Measurements from ENCODE around the gene ANKRD40.

Gene ANKRD40

DNA sequence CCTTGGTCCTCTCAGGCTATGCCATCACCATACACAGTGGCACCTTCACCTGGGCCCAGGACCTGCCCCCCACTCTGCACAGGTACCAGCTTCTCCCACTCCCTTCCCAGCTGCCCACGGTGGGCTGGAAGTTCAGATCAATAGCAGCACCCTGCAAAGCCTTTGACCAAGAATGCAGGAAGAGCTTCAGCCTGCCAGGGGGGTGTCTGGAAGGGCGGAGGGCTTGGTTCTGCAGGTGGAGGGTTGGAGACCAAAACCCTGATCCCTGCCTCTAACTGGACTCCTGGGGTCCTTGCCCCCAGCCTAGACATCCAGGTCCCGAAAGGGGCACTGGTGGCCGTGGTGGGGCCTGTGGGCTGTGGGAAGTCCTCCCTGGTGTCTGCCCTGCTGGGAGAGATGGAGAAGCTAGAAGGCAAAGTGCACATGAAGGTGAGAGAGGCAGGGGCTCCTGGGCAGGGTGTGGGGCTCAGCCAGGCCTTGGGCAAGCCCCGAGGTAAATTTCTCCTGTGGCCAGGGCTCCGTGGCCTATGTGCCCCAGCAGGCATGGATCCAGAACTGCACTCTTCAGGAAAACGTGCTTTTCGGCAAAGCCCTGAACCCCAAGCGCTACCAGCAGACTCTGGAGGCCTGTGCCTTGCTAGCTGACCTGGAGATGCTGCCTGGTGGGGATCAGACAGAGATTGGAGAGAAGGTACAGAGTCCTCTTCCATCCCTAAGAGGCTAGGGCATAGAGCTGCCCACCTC lies 38.7 kb downstream of the ANKRD40 start:
- no peak for DNase-seq (ENCODE audit: low read depth)

DNA sequence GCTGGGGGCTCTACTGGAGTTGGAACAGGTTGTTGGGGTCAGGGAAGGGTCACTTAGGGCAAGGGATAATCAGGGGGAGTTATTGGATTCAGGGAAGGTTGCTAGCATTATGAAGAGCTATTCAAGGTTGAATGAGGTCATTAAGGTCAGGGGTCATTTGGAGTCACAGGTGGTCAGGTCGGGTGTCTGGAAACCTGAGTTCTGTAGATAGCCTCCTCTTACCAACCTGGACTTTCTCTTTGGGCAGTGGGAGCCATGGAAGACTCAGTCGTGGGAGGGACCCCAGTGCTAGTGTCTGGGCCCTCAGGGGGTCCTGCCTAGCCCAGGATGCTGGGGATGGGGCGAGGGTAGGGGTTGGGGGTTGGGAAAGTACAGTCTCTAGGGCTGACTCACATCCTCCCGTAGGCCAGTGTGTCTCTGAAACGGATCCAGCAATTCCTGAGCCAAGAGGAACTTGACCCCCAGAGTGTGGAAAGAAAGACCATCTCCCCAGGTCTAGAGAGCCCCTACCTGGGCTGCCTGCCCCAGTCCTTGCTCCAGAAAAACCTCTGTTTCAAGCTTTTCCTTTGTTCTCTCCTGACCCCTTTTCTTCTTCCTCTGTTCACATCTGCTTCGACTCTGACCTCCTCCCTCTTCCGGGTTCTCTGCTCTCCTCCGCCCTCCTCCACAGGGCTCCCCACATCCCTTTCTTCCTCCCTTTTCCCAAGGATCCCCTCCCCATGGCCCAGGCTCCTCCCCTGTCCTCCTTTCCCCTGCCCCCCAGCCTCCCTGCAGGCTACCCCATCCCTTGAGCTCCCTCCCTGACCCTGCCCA lies 39.5 kb downstream of the ANKRD40 start:
- peak; percentile 57 for DNase-seq (ENCODE audit: low read depth)

DNA sequence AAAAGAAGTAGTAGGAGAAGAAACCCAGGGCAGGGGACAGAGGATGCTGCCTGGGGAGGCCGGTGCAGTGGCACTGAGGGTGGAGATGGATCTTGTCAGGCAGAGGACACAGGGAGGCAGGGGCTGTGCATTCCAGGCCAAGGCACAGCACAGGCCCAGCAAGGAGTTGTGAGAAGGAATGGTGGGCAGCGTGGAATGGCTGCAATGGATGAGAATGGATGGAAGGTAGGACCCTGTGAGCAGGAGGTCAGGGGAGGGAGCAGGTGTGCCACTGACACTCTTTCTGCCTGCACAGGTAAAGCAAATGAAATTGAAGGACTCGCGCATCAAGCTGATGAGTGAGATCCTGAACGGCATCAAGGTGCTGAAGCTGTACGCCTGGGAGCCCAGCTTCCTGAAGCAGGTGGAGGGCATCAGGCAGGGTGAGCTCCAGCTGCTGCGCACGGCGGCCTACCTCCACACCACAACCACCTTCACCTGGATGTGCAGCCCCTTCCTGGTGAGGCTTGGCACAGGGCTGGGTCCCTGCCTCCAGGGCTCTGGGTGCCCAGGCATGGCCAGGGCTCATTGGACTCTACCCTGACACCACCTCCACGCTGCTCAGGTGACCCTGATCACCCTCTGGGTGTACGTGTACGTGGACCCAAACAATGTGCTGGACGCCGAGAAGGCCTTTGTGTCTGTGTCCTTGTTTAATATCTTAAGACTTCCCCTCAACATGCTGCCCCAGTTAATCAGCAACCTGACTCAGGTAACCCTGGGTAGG lies 40.3 kb downstream of the ANKRD40 start:
- DNase-seq (ENCODE audit: low read depth) = no peak

DNA sequence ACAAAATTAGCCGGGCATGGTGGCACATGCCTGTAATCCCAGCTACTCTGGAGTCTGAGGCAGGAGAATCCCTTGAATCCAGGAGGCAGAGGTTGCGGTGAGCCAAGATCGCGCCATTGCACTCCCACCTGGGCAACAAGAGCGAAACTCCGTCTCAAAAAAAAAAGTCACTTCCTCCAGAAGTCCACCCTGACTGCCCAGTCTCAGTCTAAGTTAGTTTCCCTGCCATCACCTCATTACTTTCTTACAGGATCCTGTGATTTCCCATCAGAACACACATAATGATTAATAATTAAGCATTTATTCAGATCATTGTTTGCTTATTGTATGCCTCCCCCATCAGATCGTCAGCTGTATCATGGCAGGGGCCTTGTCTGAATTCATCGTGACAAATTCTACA lies 41.4 kb downstream of the ANKRD40 start:
- no peak for DNase-seq (ENCODE audit: low read depth)

DNA sequence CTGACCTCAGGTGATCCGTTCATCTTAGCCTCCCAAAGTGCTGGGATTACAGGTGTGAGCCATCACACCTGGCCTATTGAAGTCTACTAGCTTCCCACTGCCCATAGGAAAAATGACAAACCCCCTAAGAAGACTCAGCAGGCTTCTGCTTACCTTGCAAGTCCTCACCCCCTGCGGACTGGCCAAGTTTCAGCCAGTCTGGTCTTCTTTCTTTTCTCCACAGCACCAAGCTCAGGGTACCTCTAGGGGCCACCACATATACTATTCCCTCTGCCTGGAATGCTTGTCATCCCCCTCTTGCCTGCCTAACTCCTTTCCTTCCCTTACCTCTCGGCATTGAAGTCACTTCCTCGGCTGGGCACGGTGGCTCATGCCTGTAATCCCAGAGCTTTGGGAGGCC lies 41.9 kb downstream of the ANKRD40 start:
- no peak for DNase-seq (ENCODE audit: low read depth)

DNA sequence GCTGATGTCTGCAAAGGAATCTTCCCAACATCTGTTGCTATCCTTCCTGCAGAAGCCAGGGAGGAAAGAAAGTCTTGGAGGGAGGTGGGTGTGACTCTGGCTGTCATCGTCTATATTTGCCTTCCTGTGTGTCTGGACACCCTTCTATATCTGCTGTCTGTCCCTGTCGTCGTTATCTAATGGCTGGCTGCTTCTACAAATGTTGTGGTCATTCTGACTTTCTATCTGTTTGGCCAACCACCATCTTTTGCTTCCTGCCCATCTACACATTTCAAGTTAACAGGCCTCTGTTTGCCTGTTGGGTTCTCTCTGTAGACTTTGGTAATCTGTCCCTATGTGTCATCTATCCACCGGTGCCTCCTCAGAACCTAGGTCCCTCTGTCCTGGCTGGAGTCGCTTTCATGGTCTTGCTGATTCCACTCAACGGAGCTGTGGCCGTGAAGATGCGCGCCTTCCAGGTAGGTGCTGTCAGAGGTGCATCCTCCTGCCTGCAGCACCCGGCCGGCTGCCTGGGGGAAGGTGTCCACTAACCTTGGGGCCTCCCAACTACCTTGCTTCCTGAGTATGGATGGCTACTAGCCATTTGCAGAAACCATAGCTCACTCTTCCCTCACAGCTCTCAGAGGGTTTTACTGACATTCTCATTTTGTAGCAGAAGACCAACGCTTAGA lies 42.8 kb downstream of the ANKRD40 start:
- no peak for DNase-seq (ENCODE audit: low read depth)

DNA sequence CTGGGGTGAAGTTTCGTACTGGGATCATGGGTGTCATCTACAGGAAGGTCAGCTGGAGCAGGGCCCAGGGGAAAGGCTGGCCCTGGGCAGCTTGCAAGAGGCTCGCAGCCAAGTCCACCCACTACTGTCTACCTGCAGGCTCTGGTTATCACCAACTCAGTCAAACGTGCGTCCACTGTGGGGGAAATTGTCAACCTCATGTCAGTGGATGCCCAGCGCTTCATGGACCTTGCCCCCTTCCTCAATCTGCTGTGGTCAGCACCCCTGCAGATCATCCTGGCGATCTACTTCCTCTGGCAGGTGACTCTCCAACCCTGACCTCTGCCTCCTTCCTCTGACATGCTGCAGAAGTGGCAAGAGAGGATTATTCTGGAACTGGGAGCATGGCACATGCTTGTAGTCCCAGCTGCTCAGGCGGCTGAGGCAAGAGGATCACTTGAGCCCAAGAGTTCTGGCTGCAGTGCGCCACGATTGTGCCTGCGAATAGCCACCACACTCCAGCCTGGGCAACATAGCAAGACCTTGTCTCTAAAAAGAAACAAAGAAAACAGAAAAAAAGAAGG lies 43.8 kb downstream of the ANKRD40 start:
- DNase-seq (ENCODE audit: low read depth) = no peak

DNA sequence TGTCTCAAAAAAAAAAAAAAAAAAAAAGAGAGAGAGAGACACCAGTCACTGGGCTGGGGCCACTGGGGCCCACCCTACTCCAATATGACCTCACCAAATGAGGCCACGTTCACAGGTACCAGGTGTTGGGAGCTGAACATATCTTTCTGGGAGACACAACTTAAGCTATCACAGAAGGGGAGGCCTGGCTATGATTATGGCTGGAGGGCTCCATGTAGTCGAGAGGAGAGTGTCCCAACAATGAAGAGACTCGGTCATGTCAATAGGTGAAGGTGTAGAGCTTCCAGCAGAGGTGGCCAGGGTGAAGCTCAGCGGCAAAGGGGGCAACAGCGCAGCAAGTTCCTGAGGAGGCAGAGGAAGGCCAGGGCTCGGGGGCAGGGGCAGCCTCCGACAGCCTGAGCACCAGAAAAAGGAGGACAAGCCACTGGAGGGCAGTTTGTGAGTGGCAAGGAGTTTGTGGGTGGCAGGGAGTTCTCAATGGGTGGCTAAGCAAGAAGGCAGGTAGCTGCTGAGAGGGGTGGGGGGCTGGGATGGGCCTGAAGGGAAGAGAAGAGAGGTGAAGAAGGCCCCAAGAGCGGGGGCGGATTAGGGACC lies 45.0 kb downstream of the ANKRD40 start:
- DNase-seq (ENCODE audit: low read depth) = no peak

DNA sequence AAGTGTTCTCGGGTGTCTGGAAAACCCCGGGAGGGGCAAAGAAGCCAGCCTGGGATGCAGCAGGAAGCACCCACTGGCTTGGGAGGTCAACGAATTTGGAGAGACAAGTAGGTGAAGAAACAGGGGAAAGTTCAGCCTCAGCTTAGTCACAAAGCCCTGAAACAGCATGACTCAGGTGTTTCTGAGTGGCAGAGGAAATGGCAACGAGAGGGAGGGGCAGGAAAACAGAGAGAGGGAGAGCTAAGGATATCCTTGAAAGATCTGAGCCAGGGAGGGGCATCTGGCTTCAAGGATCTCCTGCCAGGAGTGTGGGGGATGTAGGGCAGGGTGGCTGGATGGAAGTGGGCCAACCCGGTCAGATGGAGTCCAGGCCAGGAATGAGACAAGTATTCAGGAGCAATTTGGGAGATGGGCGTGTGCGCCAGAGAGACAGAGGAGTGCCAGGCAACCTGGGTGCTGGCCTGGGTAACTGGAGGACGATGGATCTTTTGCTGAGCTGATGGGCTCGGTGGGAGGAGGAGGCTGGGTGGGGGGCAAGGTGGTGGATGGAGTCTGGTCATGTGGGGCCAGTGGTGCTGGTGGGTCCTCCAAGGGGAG lies 45.8 kb downstream of the ANKRD40 start:
- peak; percentile 94 for DNase-seq (ENCODE audit: low read depth)

DNA sequence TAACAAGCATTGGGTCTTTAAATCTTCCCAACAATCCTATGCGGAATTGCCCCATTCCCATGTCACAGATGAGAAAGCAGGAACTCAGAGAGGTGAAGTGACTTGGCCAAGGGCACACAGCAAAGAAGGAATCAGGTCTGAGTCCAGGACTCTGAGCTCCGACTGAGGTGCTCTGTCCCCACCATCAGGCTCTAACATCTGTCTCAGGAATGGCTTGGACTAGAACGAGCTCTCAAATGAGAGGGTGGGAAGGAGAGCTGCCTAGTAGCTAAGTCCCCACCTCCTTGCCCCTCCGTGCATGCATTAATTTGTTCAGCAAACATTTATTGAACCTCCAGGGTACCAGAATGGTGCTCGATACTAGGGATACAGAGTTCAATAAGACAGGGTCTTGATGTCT lies 46.4 kb downstream of the ANKRD40 start:
- DNase-seq (ENCODE audit: low read depth) = no peak

DNA sequence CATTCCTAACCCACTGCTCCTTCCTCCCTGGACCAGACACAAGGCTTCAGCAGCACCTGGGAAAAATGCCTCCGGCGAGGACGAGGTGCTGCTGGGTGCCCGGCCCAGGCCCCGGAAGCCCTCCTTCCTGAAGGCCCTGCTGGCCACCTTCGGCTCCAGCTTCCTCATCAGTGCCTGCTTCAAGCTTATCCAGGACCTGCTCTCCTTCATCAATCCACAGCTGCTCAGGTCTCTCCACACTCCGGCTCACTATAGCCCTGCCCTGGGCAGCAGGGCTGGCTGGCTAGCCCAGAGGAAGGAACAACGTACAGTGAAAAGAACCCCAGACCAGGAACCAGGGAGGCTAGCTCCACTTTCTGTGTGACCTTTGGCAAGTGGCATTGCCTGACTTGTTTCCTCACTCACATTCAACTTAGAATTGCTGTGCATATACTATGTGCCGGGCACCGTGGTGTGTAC lies 46.8 kb downstream of the ANKRD40 start:
- DNase-seq (ENCODE audit: low read depth) = no peak

DNA sequence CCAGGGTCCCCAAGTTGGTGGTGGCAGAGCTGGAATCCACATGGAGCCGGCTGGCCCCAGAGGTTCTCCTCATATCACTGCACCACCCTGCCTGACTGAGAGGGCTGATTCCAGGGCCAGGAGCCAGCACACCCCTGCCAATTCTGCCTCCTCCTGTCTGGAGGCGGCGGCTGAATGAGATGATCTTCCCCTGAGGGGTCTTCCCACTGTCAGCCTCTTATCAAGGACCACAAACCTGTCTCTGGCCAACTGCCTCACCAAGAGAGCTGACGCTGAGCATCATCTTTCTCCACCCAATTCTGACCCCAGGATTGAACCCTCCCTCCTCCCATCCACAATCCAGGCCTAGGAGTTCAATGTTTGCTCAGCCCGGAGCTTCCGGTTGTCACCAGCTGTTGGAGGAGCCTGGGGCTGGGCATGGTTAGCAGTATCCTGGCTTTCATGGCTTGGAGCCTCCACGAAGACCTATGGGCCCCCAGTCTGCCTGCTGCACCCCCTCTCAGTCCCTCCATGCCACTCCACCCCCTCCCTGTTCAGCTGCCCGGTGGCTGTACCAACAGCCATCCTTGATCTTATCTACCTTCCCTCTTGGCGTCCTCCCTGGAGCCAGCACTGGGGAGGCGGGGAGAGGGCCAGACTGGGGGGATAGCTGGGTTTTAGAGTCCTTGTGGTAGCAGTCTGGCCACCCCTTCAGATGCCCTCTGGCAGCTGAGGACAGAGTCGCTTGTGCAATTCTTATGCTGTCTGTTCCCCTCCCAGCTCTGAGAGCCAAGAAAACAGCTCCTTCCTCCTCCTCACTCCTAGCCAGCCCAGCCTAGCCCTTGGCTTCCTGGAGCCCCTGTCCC lies 47.5 kb downstream of the ANKRD40 start:
- DNase-seq (ENCODE audit: low read depth) = peak; percentile 35

DNA sequence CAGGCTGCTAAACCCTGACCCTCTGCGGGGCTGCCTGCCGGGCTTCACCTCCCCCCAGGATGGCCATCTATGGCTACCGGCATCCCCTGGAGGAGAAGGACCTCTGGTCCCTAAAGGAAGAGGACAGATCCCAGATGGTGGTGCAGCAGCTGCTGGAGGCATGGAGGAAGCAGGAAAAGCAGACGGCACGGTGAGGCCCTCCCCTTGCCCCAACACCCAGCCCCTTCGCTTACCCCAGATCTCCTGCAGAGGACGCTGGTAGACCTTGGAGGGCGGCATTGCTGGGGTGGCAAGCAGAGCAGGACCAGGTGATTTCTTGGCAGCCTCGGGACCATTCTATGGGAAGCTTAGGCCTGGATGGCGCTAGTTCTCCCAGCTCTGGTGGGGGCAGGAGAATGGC lies 48.5 kb downstream of the ANKRD40 start:
- no peak for DNase-seq (ENCODE audit: low read depth)

DNA sequence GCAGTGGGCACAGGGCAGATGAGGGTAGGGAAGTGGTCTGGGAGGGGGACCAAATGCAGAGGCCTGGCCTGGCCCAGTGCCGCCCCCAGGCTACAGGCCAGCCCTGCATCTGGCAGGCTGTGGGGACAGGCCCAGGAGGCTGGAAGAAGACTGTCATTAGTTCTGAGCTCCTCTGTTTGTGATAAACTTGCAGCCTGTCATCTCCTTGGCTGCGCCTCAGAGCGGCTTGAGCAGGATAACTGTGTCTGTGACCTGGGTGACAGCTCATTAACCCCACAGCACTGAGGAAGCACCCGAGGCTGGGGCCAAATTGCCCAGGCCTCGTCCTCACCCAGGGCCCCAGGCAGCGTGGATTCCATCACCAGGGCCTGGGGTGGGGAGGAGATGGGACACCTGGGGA lies 49.1 kb downstream of the ANKRD40 start:
- no peak for DNase-seq (ENCODE audit: low read depth)

DNA sequence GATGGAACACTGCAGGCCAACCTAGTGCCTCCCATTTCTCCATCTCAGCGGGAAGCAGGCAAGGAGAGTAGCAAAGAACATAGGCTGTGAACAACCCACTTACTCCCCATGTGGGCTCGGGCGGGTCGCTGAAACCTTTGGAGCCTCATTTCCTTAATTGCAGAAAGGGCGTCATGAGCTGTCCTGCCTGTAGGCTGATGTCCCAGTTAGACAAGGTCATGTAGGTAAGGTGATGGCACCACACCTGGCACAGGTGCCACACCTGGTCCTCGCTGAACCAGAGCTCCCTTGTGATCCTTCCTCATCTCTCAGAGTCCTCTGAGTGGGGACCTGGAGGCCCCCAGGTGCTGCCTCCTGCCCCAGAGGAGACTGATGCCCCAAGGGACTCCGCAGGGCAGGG lies 50.1 kb downstream of the ANKRD40 start:
- no peak for DNase-seq (ENCODE audit: low read depth)

DNA sequence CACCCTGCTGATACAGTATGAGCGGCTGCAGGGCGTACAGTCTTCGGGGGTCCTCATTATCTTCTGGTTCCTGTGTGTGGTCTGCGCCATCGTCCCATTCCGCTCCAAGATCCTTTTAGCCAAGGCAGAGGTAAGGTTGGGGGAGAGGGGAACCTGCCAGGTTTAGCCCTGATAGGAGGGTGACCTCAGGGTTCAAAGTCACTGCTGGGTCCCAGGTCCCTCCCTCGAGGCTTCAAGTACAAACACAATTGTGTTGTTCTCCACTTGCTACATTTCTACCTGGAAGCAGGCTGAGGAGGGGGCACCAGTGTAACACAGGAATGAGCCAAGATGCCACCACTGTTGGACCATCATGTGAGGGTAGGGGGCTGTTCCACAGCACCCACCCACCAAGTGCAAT lies 50.7 kb downstream of the ANKRD40 start:
- DNase-seq (ENCODE audit: low read depth) = no peak

DNA sequence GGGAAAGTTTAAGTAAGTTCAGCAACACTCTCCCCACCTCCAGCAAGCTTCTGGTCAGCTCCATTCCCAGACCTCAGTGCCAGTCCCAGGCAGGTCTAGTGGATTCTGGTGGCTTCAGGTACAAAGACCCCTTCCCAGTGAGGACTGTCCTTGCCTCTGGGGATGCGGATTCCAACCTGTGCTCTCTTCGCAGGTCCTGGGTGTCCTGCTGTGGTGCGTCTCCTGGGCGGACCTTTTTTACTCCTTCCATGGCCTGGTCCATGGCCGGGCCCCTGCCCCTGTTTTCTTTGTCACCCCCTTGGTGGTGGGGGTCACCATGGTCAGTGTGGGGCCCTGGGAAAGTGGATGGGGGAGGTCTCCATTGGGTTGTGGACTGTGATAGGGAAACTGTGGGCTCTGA lies 51.2 kb downstream of the ANKRD40 start:
- no peak for DNase-seq (ENCODE audit: low read depth)

DNA sequence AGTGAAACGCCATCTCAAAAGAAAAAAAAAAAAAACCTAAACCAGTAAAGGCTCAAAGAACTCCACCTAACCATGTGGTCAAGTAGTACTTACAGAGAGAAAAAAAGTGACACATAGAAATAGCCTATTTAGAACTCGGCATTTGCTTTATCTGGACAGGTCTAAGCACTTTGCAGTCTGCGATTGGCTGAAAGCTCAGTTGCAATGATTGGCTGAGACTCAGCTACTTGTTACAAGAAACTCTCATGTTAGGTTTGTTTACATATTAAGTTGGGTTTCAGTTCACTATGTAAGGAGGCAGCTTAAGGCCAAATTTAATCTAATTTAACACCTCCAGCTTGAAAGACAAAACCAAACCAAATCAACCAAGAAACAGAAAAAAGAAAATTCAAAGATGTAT lies 54.0 kb downstream of the ANKRD40 start:
- no peak for DNase-seq (ENCODE audit: low read depth)

DNA sequence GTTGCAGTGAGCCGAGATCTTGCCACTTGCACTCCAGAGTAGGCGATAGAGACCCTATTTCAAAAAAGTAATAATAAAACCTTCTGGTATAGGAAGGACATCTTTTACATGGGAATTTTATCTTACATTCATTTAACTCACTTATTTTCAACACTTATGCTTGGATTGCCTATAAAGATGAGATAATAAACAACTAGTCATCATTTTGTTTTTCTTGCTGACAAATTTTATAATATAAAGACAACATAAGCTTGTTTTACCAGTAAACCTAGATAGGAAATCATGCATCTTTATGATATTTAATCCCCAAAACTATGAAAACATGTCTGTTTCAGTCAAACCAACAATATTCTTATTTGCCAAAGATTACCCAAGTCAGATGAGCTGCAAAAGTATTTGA lies 56.1 kb downstream of the ANKRD40 start:
- DNase-seq (ENCODE audit: low read depth) = no peak

Data from amniotic epithelial cell (primary cell).